Pancreas (tissue), 10 donors: Measurements from ENCODE around the gene SLC5A10. TPM values are rescaled to one million over a fixed set of nuclear protein-coding genes. Genes with fewer than 3 reads are reported as not detected.

Experiments
- ATAC-seq, 4 donors: fragments of 200-7000 bp; cut with Tn5 transposase; one replicate each; pipeline versions ENCODE4 v1.8.0 to v1.9.1; 2020; ENCODE audit warnings: mild to moderate bottlenecking in 4 of 4, moderate library complexity in 4 of 4
- DNase-seq, 6 donors: peaks; one replicate each; pipeline ENCODE4 v3.0.0-alpha.2; 2020
- FAIRE-seq: peaks from 2 replicates; lab custom pipeline; 2012; peaks lifted over from hg19 to GRCh38; lab: Jason Lieb, UNC
- H3K27ac ChIP-seq, 4 donors: fragments of 200-600 bp; sonication (generic); 1 replicate in 3 of 4; 2 replicates in 1 of 4; pipeline versions ENCODE4 v1.5.0 to v1.8.0; 2020
- H3K27me3 ChIP-seq, 4 donors: fragments of 200-600 bp; one replicate each; pipeline ENCODE4 v1.8.0; 2021
- H3K36me3 ChIP-seq, 3 donors: fragments of 200-600 bp; sonication (generic) in 1 of 3; one replicate each; pipeline versions ENCODE4 v1.5.0 to v1.8.0; 2020 to 2021
- H3K4me1 ChIP-seq, 3 donors: fragments of 200-600 bp; one replicate each; pipeline ENCODE4 v1.8.0; 2021
- H3K4me3 ChIP-seq, 4 donors: fragments of 200-600 bp; sonication (generic) in 2 of 4; one replicate each; pipeline versions ENCODE4 v1.5.0 to v1.8.0; 2020 to 2021
- H3K9me3 ChIP-seq, 4 donors: fragments of 200-600 bp; one replicate each; pipeline ENCODE4 v1.8.0; 2021
- CTCF ChIP-seq, 4 donors: fragments of 200-600 bp; sonication (generic) in 3 of 4; IDR thresholded peaks; one replicate each; pipeline versions ENCODE4 v1.5.0 to v1.8.0; 2021; ENCODE audit warnings: antibody characterized with exemption in 4 of 4
- WGBS, 2 donors: extraction: QIAGEN DNeasy Blood & Tissue Kit; methylation state at CpG; one replicate each; pipeline ENCODE4 v1.1.7; 2013; 5-methylcytosine and 5-hydroxymethylcytosine counted together
- intact Hi-C, 3 donors: fragments of 100-400 bp; cut with DNase I; formaldehyde crosslinking; loops; one replicate each; pipeline versions ENCODE4 v1.11.1 to v1.14.2; 2022
- polyA plus RNA-seq, 2 donors: library from polyadenylated mRNA; stranded (reverse); fragments of 200-250 nt; gene quantifications; one replicate each; pipeline ENCODE4 v1.2.3, GENCODE V29; 2013
- total RNA-seq, 6 donors: library from RNA; stranded (reverse); fragmentation: NEBNext Ultra II Directional in 4 of 6; extraction: Animal tissue kit (Norgen Biotek cat#: 25700) in 4 of 6; gene quantifications; one replicate each; pipeline versions ENCODE4 v1.2.1 to v1.2.4, GENCODE V29; 2021 to 2023
- donor health status: healthy with polysubstance abuse.
- donor health status: DM: no; HTN: no; CAD: no; lungs with moderate emphysema.
- donor health status: DM: no; HTN: no; CAD: no.
- donor health status: control.
- donor health status: control.
- donor health status: Bipolar disorder and iron deficiency.
- donor health status: DM: yes; HTN: yes; CAD: no.
- donor health status: DM: no; HTN: no; CAD: no.
- donor health status: DM: no; HTN: no; CAD: no.
- donor health status: DM: yes; HTN: yes; CAD: no.

Gene SLC5A10
- total and polyA plus RNA-seq, 8 donors, result 0.02 TPM; not detected in 7

- TF ChIP-seq CTCF (IDR thresholded peaks at IDR 0.05), result no peak
- DNase-seq (no peak), ATAC-seq (no peak), FAIRE-seq (no peak)
- no peaks in the 10 kb centered on the region for H3K9me3 ChIP-seq
- H3K27me3 ChIP-seq, result no peaks in the 10 kb centered on the region
- intact Hi-C loops, result no loop called here
- H3K4me1 ChIP-seq, result no peaks in the 10 kb centered on the region
- 64 to 77% methylated on average over 5 of the region's 5 CpGs for WGBS, 2 donors
- no peak overlapping the region for H3K4me3 ChIP-seq
- H3K27ac ChIP-seq, result no peak overlapping the region
- no peaks in the 10 kb centered on the region for H3K36me3 ChIP-seq
Measured at GRCh38 chr17:18944646-18945045, 7.3 kb upstream of the SLC5A10 start.

GRCh38 chr17:18946536-18946935 lies 5.4 kb upstream of the SLC5A10 start:
- no peak for FAIRE-seq
- Histone ChIP-seq H3K9me3 (no peaks in the 10 kb centered on the region), H3K27ac (no peak overlapping the region), H3K27me3 (no peaks in the 10 kb centered on the region), H3K4me1 (peaks cover 2 to 5% (median 3%) of the 10 kb centered on the region in 3 donors), H3K4me3 (no peak overlapping the region), H3K36me3 (no peaks in the 10 kb centered on the region)
- 61 to 62% methylated on average over 2 of the region's 2 CpGs for WGBS, 2 donors
- ATAC-seq, result no peak
- TF ChIP-seq CTCF (IDR thresholded peaks at IDR 0.05), result no peak
- intact Hi-C loops, result no loop called here
- no peak for DNase-seq

GRCh38 chr17:18947866-18948265 lies 4.1 kb upstream of the SLC5A10 start:
- DNase-seq, result no peak
- Histone ChIP-seq H3K4me1 (peaks cover 2 to 5% (median 3%) of the 10 kb centered on the region in 3 donors), H3K27me3 (no peaks in the 10 kb centered on the region), H3K9me3 (no peaks in the 10 kb centered on the region), H3K4me3 (no peak overlapping the region), H3K27ac (no peak overlapping the region), H3K36me3 (no peaks in the 10 kb centered on the region)
- no peak for FAIRE-seq
- WGBS, 2 donors, result 57 to 80% methylated on average over 6 of the region's 6 CpGs
- ATAC-seq, result no peak
- TF ChIP-seq CTCF (IDR thresholded peaks at IDR 0.05), result no peak
- intact Hi-C loops, result no loop called here

- no peak for DNase-seq
- Histone ChIP-seq H3K9me3 (no peaks in the 10 kb centered on the region), H3K4me1 (peaks cover 2 to 5% (median 3%) of the 10 kb centered on the region in 3 donors), H3K27me3 (no peaks in the 10 kb centered on the region), H3K4me3 (no peak overlapping the region), H3K36me3 (no peaks in the 10 kb centered on the region), H3K27ac (no peak overlapping the region)
- FAIRE-seq, result no peak
- no peak for ATAC-seq
- WGBS, 2 donors, result 73 to 79% methylated on average over 8 of the region's 8 CpGs
- intact Hi-C loops, result no loop called here
- TF ChIP-seq CTCF (IDR thresholded peaks at IDR 0.05), result no peak
Measured at GRCh38 chr17:18948476-18949006, 3.4 kb upstream of the SLC5A10 start.

- H3K27ac ChIP-seq, result no peak overlapping the region
- DNase-seq (no peak), ATAC-seq (no peak), FAIRE-seq (no peak)
- TF ChIP-seq CTCF (IDR thresholded peaks at IDR 0.05), result no peak
- no peaks in the 10 kb centered on the region for H3K27me3 ChIP-seq
- H3K4me3 ChIP-seq, result no peak overlapping the region
- H3K36me3 ChIP-seq, result no peaks in the 10 kb centered on the region
- WGBS, 2 donors, result 64 to 69% methylated on average over 6 of the region's 6 CpGs
- H3K9me3 ChIP-seq, result no peaks in the 10 kb centered on the region
- peaks cover 2 to 5% (median 3%) of the 10 kb centered on the region in 3 donors for H3K4me1 ChIP-seq
- intact Hi-C loops, result no loop called here
Measured at GRCh38 chr17:18949566-18949965, 2.4 kb upstream of the SLC5A10 start.
